Lung (tissue), 12 donors: Measurements from ENCODE around the gene OR4C11. TPM values are rescaled to one million over a fixed set of nuclear protein-coding genes. Genes with fewer than 3 reads are reported as not detected.

ENCODE experiments used
- ATAC-seq: fragments of 200-7000 bp; cut with Tn5 transposase; one replicate; pipeline ENCODE4 v1.9.1; 2020; ENCODE audit warnings: moderate number of reproducible peaks; ENCODE audit not compliant: insufficient read depth, low FRiP score
- DNase-seq, 3 donors: peaks; one replicate each; pipeline ENCODE4 v3.0.0-alpha.2; 2013 to 2017
- H3K27ac ChIP-seq, 2 donors: one replicate each; pipeline ENCODE4 v1.5.1; 2013; ENCODE audit warnings: mild to moderate bottlenecking in 2 of 2, moderate library complexity in 2 of 2, control low read depth in 1 of 2, inconsistent platforms in 1 of 2, low read depth in 1 of 2, low read length in 1 of 2
- H3K27me3 ChIP-seq, 3 donors: one replicate each; pipeline ENCODE4 v1.5.1; 2013; ENCODE audit warnings: low read length in 2 of 3; ENCODE audit not compliant: control insufficient read depth in 3 of 3, insufficient read depth in 3 of 3
- H3K36me3 ChIP-seq, 4 donors: one replicate each; pipeline ENCODE4 v1.5.1; 2013; ENCODE audit warnings: low read length in 4 of 4, mild to moderate bottlenecking in 1 of 4, moderate library complexity in 1 of 4; ENCODE audit not compliant: control insufficient read depth in 4 of 4, insufficient read depth in 4 of 4
- H3K4me1 ChIP-seq, 5 donors: one replicate each; pipeline ENCODE4 v1.5.1; 2013; ENCODE audit warnings: low read length in 5 of 5, mild to moderate bottlenecking in 2 of 5, moderate library complexity in 1 of 5; ENCODE audit not compliant: control insufficient read depth in 5 of 5, insufficient read depth in 5 of 5
- H3K4me3 ChIP-seq: one replicate; pipeline ENCODE4 v1.5.1; 2013; ENCODE audit warnings: mild to moderate bottlenecking, control low read depth, moderate library complexity
- H3K9ac ChIP-seq, 2 donors: one replicate each; pipeline ENCODE4 v1.5.1; 2013; ENCODE audit warnings: low read length in 2 of 2, control low read depth in 1 of 2; ENCODE audit not compliant: insufficient read depth in 1 of 2
- H3K9me3 ChIP-seq, 4 donors: one replicate each; pipeline ENCODE4 v1.5.1; 2013; ENCODE audit warnings: low read length in 3 of 4, mild to moderate bottlenecking in 1 of 4, moderate library complexity in 1 of 4; ENCODE audit not compliant: control insufficient read depth in 4 of 4, insufficient read depth in 3 of 4
- WGBS, 2 donors: extraction: QIAGEN DNeasy Blood & Tissue Kit; methylation state at CpG; one replicate each; pipeline ENCODE4 v1.1.7; 2013; 5-methylcytosine and 5-hydroxymethylcytosine counted together
- polyA plus RNA-seq, 2 donors: library from polyadenylated mRNA; stranded (reverse); fragments of 200-250 nt; gene quantifications; one replicate each; pipeline ENCODE4 v1.2.1, GENCODE V29; 2013
- total RNA-seq, 2 donors: library from RNA; depleted of rRNA in 1 of 2; stranded (reverse); fragments of >200 nt in 1 of 2; gene quantifications; one replicate each; pipeline ENCODE4 v1.2.1, GENCODE V29; 2014 to 2021
- TF ChIP-seq, protein P1 (sequence below): IDR thresholded peaks from 2 replicates; pipeline ENCODE4 v1.5.1; 2012; ENCODE audit warnings: mild to moderate bottlenecking; ENCODE audit errors: control extremely low read depth, extremely low read depth
- donor health status: control.
- donor health status: control.
- donor health status: Bipolar disorder and iron deficiency.
- donor health status: healthy.
- donor health status: DM: yes; HTN: yes; CAD: no.

Gene OR4C11
- total and polyA plus RNA-seq, 4 donors: not detected

DNA sequence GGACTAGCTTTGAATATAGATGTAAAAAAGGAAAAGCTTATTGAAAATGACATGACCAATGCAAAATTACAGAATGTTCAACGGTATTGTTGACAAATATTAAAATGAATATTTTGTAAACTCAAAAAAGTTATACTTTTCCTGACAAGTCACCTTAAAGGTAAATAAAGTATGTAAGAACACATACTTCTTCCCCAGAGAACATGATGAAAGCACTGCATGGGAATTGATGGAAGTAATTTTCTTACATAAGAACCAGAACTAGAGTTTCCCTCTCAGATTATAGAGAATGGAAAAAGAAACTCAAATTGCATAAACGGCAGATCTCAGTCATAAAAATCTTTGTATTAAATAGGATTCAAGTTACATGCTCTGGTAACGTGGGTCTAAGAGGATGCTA lies 27.4 kb upstream of the OR4C11 start, which contains the start of gene OR4P4:
TSS of gene OR4P4 (plus strand) at position 301 of the 400 bp plus-strand sequence.
- Histone ChIP-seq H3K4me3 (no peak within 1 kb of the TSS), H3K9ac (no peak within 1 kb of the TSS), H3K9me3 (peaks cover 0 to 3% (median 0%) of the 10 kb centered on the region in 4 donors), H3K4me1 (no peaks in the 10 kb centered on the region), H3K27me3 (no peaks in the 10 kb centered on the region), H3K36me3 (no peaks in the 10 kb centered on the region), H3K27ac (no peak within 1 kb of the TSS)
- no peak for DNase-seq
- ATAC-seq: no peak
- TF ChIP-seq, protein P1, sequence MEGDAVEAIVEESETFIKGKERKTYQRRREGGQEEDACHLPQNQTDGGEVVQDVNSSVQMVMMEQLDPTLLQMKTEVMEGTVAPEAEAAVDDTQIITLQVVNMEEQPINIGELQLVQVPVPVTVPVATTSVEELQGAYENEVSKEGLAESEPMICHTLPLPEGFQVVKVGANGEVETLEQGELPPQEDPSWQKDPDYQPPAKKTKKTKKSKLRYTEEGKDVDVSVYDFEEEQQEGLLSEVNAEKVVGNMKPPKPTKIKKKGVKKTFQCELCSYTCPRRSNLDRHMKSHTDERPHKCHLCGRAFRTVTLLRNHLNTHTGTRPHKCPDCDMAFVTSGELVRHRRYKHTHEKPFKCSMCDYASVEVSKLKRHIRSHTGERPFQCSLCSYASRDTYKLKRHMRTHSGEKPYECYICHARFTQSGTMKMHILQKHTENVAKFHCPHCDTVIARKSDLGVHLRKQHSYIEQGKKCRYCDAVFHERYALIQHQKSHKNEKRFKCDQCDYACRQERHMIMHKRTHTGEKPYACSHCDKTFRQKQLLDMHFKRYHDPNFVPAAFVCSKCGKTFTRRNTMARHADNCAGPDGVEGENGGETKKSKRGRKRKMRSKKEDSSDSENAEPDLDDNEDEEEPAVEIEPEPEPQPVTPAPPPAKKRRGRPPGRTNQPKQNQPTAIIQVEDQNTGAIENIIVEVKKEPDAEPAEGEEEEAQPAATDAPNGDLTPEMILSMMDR: no peak
- WGBS, 2 donors: 49 to 53% methylated on average over 3 of the region's 3 CpGs

DNA sequence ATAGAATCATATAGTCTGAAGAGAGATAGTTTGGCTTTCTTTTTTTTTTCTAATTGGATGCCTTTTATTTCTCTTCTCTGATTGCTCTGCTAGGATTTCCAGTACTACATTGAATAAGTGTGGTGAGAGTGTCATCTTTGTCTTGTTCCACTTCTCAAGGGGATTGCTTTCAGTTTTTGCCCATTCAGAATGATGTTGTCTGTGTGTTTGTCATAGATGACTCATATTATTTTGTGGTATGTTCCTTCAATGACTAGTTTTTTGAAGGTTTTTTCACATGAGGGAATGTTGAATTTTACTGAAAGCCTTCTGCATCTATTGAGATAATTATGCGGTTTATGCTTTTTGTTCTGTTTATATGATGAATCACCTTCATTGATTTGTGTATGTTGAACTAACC lies 17.1 kb upstream of the OR4C11 start:
- 66 to 80% methylated on average over 1 of the region's 1 CpG for WGBS, 2 donors
- no peak overlapping the region for H3K9ac ChIP-seq

DNA sequence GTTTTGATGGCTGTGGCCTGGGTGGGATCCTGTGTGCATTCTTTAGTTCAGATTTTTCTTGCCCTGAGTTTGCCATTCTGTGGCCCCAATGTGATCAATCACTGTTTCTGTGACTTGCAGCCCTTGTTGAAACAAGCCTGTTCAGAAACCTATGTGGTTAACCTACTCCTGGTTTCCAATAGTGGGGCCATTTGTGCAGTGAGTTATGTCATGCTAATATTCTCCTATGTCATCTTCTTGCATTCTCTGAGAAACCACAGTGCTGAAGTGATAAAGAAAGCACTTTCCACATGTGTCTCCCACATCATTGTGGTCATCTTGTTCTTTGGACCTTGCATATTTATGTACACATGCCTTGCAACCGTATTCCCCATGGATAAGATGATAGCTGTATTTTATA lies 34.9 kb downstream of the OR4C11 start:
- Histone ChIP-seq H3K9ac (no peak overlapping the region), H3K4me3 (no peak overlapping the region), H3K4me1 (no peaks in the 10 kb centered on the region), H3K9me3 (peaks cover 0 to 15% (median 4%) of the 10 kb centered on the region in 4 donors), H3K27me3 (no peaks in the 10 kb centered on the region), H3K27ac (no peak overlapping the region), H3K36me3 (no peaks in the 10 kb centered on the region)
- no peak for ATAC-seq
- 37% methylated on average over 1 of the region's 1 CpG for WGBS, 2 donors
- DNase-seq: no peak
- TF ChIP-seq, protein P1: no peak

More for the DNA sequence above, 17.1 kb upstream of the OR4C11 start:
- no peaks in the 10 kb centered on the region for H3K36me3 ChIP-seq
- DNase-seq: no peak
- H3K4me3 ChIP-seq: no peak overlapping the region
- no peaks in the 10 kb centered on the region for H3K27me3 ChIP-seq
- ATAC-seq: no peak
- H3K9me3 ChIP-seq: peaks cover 0 to 11% (median 2%) of the 10 kb centered on the region in 4 donors
- H3K27ac ChIP-seq: no peak overlapping the region
- TF ChIP-seq, protein P1: no peak
- H3K4me1 ChIP-seq: no peaks in the 10 kb centered on the region

DNA sequence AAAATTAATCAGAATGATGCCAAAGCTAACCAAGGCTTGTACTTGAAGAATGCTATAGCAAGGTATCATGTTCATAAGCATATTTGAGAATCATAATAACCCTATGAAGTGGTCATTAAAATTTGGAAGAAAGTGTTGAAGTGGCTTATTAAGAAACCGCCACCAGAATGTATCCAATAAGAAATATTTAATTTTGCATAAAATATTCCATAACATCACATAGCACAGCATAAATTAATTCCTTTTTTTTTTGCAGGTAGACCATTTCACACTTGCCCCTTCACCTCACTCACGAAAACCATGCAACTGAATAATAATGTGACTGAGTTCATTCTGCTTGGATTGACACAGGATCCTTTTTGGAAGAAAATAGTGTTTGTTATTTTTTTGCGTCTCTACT lies 35.6 kb downstream of the OR4C11 start, which contains the start of gene OR4C16:
TSS of gene OR4C16 (plus strand) at position 301 of the 400 bp plus-strand sequence. CDS start at position 301, 0 bp downstream.
- no peak for ATAC-seq

More for the DNA sequence above, 35.6 kb downstream of the OR4C11 start, which contains the start of gene OR4C16:
- Histone ChIP-seq H3K27me3 (no peaks in the 10 kb centered on the region), H3K36me3 (no peaks in the 10 kb centered on the region), H3K9me3 (peaks cover 0 to 15% (median 1%) of the 10 kb centered on the region in 4 donors), H3K4me3 (no peak within 1 kb of the TSS), H3K27ac (no peak within 1 kb of the TSS), H3K9ac (no peak within 1 kb of the TSS), H3K4me1 (no peaks in the 10 kb centered on the region)
- TF ChIP-seq, protein P1: no peak
- 60 to 65% methylated on average over 3 of the region's 3 CpGs for WGBS, 2 donors
- DNase-seq: no peak
